Hematopoietic multipotent progenitor cell (in vitro differentiated cells): Measurements from ENCODE around the gene SLC25A44. TPM values are rescaled to one million over a fixed set of nuclear protein-coding genes. Genes with fewer than 3 reads are reported as not detected.

Experiments used
- DNase-seq, 3 donors: peaks; one replicate each; pipeline ENCODE4 v3.0.0-alpha.2; 2011 to 2015; ENCODE audit warnings: low read depth in 2 of 3, low spot score in 2 of 3
- total RNA-seq: library from RNA; depleted of rRNA; stranded (reverse); fragments of >200 nt; gene quantifications from one replicate; pipeline ENCODE4 v1.2.3, GENCODE V29; 2012

Gene SLC25A44
- total RNA-seq, 1 donor: 13.2 TPM

DNA sequence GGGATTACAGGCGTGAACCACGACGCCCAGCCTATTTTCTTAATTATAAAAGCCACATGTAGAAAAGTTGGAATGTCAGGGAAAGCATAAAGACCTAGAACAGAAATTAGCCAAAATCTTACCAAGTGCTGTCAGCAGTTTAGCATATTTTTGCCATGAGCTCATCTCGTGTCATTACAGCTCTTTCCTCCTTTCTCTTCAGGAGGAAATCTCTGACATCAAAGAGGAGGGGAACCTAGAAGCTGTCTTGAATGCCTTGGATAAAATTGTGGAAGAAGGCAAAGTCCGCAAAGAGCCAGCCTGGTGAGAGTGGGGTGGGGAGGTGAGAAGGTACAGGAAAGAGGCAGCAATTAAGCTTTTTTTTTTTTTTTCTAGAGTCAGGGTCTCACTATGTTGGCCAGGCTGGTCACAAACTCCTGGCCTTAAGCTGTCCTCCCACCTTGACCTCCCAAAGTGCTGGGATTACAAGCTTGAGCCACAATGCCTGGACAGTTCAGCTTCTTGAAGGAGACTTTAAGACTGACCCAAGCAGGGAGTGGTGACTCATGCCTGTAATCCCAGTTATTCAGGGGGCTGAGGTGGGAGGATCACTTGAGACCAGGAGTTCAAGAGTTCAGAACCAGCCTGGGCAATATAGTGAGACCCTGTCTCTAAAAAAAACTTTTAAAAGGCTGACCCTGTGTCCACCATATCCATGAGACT lies 39.7 kb downstream of the SLC25A44 start:
- no peak for DNase-seq

GRCh38 chr1:156236164-156236563 lies 42.3 kb downstream of the SLC25A44 start:
- DNase-seq: no peak

GRCh38 chr1:156238248-156238647 lies 44.3 kb downstream of the SLC25A44 start:
- no peak for DNase-seq

DNA sequence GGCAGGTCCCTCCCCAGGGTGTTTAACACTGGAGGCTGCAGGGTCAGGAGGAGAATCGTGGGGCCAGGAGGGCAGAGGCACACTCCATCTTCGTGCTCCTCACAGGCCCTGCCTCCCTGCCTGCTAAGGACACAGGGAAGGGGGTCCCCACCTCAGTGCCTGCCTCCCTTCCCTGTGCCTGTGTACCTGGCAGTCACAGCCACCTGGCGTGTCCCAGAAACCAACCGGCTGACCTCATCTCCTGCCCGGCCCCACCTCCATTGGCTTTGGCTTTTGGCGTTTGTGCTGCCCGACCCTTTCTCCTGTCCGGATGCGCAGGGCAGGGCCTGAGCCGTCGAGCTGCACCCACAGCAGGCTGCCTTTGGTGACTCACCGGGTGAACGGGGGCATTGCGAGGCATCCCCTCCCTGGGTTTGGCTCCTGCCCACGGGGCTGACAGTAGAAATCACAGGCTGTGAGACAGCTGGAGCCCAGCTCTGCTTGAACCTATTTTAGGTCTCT lies 47.5 kb downstream of the SLC25A44 start:
- no peak for DNase-seq

DNA sequence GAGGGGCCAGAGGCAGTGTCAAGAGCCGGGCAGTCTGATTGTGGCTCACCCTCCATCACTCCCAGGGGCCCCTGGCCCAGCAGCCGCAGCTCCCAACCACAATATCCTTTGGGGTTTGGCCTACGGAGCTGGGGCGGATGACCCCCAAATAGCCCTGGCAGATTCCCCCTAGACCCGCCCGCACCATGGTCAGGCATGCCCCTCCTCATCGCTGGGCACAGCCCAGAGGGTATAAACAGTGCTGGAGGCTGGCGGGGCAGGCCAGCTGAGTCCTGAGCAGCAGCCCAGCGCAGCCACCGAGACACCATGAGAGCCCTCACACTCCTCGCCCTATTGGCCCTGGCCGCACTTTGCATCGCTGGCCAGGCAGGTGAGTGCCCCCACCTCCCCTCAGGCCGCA lies 48.0 kb downstream of the SLC25A44 start, which contains the start of gene BGLAP:
TSS of gene BGLAP (plus strand) at position 259 of the 400 bp plus-strand sequence. CDS start at position 307, 48 bp downstream.
- no peak for DNase-seq

GRCh38 chr1:156242738-156243137 lies 48.8 kb downstream of the SLC25A44 start:
- no peak for DNase-seq

- DNase-seq: no peak
Observed at GRCh38 chr1:156244126-156244525, 50.2 kb downstream of the SLC25A44 start.

DNA sequence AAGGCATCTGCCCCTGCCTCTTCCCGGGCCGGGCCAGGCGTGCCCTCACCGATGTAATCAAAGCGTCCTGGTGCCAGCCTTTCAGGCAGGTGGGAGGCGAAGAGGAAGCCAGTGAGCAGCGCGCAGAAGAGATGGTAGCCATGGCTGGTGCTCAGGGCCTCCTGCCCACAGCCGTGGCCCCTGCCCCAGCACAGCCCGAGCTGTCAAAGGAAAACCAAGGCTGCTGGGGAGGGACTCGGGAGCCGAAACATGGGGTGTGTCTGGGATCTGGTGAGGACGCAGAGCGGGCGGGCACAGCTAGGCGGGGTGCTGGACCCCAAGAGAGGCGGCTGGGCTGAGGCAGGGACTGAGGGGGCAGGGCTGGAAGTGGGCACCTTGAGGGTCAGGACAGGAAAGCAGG lies 50.8 kb downstream of the SLC25A44 start:
- no peak for DNase-seq

DNA sequence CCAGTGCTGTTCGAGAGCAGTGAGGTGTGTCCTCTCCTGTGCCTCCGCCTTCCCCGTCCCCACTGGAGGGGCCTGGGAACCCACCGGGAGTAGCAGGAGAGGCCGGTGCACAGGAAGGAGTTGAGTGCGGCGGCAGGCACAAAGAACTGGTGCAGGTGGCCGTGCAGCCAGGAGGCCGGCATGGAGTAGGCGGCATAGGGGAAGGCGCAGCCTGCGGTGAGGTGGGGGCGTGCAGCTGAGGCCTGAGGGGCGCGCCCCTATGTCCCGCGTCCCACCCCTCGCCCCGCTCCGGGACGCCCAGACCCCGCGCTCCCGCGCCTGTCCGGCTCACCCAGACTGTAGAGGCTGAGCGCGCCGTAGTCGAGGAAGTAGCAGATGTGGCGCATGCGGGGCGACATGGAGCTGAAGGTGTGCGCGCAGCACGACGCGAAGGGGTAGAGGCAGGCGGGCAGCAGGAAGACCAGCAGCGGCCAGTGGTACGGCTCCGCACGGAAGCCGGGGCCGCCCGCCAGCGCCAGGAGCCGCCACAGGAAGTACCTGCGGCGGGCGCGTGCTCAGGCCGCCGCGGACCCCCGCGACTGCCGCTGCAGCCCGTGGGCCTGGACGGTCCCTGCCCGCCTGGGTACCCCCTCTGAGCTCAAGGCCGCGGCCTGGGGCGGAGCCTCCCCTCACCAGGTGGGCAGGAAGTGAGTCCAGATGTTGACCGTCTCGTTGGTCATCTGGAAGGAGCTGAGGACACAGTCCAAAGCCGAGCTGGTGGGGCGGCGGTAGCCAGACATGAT lies 51.7 kb downstream of the SLC25A44 start:
- DNase-seq: peak in 1 of 3 donors; percentile 51

DNA sequence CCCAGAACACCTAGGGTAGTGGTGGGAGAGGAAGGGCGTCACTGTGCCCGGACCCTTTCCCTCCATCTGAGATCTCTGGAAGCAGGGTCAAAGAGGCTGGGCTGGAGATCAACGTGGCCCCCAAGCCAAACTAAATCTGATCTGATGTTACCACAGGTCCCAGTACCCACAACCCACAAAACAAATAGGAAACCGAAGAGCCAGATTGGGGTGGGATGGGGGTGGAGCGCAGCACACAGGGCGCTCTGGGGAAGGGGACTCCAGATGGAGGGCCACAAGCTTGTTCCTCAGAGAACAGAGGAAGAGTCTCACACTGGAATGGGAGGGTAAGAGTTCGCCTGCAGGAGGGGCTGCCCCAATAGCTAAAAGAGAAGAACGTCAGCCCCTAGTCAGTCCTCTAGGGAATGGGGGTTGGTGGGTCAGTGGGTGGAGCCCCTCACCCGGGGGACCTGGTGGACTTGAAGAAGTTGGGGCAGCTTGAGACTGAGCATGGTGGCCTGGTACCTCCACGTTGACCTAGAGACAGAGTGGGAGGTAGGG lies 52.4 kb downstream of the SLC25A44 start:
- DNase-seq: no peak

DNA sequence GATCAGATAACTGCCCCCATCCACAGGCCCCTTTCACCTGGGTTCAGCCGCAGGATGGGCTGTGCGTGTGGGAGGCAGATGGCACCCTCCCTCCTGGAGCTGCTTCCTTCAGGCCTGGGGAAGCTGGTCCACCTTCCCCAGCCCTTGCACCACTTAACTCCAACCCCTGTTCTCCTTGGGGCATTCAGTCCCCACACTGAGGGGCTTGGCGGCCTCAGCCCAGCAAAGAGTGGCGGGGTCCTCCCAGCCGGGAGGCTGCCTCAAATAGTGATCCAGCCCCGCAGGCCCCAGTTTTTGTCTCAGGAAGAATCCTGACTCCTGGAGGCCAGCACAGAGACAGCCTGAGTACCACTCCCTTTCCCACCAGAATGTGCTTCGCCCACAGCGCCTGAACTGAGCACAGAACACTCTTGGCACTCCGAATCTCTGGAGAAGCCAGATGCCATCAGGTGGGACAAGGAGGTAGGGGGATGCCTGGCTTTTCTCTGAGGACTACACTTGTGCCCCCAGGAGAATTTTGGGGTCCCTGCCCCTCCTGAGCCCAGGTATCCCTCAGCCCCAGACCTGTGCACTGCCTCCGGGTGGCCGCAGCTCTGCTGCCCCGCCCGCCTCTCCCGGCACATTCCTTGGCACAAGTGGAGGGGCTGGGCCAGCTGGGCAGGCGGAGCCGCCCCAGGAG lies 53.0 kb downstream of the SLC25A44 start:
- DNase-seq: no peak

- DNase-seq: no peak
Observed at GRCh38 chr1:156247460-156248322, 53.8 kb downstream of the SLC25A44 start, which contains the start of gene PAQR6. Gene PAQR6, minus strand, starts transcription at chr1:156248056. Its CDS starts 1,325 bp downstream, at chr1:156246731.

GRCh38 chr1:156248323-156248683 lies 54.4 kb downstream of the SLC25A44 start:
- DNase-seq: no peak

DNA sequence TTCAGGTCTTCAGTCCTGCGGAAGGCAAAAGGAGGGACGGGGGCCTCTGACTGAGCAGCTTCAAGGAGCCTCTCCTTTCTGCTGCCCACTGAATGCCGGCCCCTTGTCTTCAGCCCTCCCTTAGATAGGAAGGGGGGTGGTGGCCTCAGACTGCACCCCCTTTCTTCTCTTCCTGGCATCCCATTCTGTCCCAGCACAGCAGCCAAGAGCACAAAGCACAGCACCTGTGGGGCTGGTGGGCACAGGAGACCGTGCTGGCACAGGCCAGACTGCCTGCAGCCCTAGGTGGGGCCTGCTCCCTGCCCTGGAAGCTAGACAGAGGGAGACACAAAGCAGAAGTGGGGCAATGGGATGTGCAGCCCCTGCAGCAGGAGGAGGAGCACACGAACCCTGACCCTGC lies 55.7 kb downstream of the SLC25A44 start:
- no peak for DNase-seq

GRCh38 chr1:156251527-156251926 lies 57.6 kb downstream of the SLC25A44 start:
- peak in 2 of 3 donors; percentile 39 to 75 for DNase-seq

DNA sequence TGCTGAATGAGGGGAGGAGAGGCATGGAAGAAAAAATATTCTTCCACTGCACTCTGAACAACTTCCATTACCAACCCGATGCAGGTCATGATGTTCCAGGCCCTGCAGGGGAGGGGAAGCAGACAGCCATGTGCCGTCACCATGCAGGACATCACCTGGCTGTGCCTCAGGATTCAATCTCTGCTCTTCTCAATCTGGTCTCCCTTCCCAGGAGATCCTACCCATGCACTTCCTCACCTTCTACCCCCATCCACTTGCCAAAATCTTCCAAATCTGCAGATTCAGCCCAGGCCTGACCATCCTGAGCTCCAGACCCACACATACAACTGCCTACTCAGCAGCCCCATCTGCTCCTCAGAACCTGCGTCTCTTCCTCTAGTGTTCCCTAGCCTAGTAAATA lies 59.7 kb downstream of the SLC25A44 start:
- no peak for DNase-seq

DNA sequence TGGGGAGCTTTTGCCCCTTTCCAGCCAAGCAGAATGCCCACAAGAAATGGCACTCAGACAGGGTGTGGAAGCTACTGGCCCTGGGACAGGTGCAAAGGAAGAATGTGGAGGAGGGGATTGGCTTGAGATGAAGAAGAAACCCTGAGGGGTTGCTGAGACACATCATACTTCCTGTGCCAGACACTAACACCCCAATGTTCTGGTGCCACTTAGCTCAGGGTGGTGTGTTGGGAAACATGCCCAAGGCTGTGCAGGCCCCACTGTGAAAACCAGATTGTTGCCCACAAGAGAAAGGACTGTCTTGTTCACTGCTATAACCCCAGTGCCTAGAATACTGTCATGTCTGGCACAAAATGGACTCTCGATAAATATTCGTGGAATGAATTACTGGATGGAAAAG lies 63.8 kb downstream of the SLC25A44 start:
- no peak for DNase-seq

- DNase-seq: no peak
Observed at GRCh38 chr1:156258859-156259258, 65.0 kb downstream of the SLC25A44 start.

DNA sequence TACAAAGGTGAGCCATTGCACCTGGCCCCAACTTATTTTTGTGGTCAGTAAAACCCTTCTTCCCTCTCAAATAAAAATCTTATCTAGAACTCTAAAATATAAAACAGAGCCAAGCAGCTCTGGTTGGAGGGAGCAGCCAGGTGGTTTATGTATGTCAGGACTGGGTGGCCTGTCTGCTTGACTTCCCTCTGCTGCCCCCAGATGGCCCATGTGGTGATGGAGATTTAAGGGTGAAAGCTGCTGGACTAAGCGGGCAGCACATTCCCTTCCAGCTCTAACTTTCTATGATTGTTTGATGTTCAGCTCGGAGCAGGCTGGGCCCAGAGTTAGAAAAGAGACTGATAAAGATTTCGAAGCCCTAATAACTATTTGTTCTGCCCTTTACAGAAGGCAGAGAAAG lies 65.9 kb downstream of the SLC25A44 start:
- peak in 1 of 3 donors; percentile 47 for DNase-seq

GRCh38 chr1:156260896-156261295 lies 67.0 kb downstream of the SLC25A44 start:
- DNase-seq: no peak
